HCT116 (cell line): ENCODE data around the gene F2R. TPM values are rescaled to one million over a fixed set of nuclear protein-coding genes. Genes with fewer than 3 reads are reported as not detected.

ENCODE experiments used
- ATAC-seq: fragments of 200-7000 bp; cut with Tn5 transposase; 2 replicates; pipeline ENCODE4 v1.9.1; 2020; ENCODE audit warnings: mild to moderate bottlenecking, moderate library complexity
- BruUV-seq: library from RNA; stranded (reverse); fragments of 400-500 nt; replicated peaks from 2 replicates; lab custom pipeline; 2021; lab: Mats Ljungman, UMichigan
- CTCF ChIA-PET: fragments of 300-600 bp; sonication (Branson Sonifier 250); formaldehyde crosslinking; loops from one replicate; lab custom pipeline; 2021; ENCODE audit warnings: antibody characterized with exemption; lab: Charles Lee
- POLR2A ChIA-PET: fragments of 300-600, 350-600 bp; sonication (Branson Sonifier 250); formaldehyde crosslinking; loops from one replicate; lab custom pipeline; 2021; ENCODE audit warnings: antibody characterized with exemption; lab: Charles Lee
- RAD21 ChIA-PET, 2 experiments: fragments of 300-600 bp; sonication (Branson Sonifier 250); formaldehyde crosslinking; loops; one replicate each; lab custom pipeline; 2023; ENCODE audit warnings: low total read pairs in 2 of 2; ENCODE audit not compliant: uncharacterized antibody in 2 of 2, unreplicated experiment in 2 of 2, low non-redundant PET in 1 of 2; lab: Charles Lee
- DNase-seq: peaks from one replicate; pipeline ENCODE4 v3.0.0-alpha.2; 2010; ENCODE audit warnings: low read depth, low spot score
- H2AFZ ChIP-seq: fragments of 200-600 bp; shearing (Covaris generic), sonication (generic); 2 replicates; pipeline ENCODE4 v1.6.1; 2017; ENCODE audit warnings: low read depth, mixed run types, mixed read lengths, antibody characterized with exemption, low read length; ENCODE audit not compliant: poor library complexity, severe bottlenecking
- H3K27ac ChIP-seq: 2 replicates; pipeline ENCODE4 v1.5.1; 2012; ENCODE audit warnings: low read depth, low read length
- H3K27me3 ChIP-seq: fragments of 200-600 bp; sonication (generic); 2 replicates; pipeline ENCODE4 v1.6.1; 2016; ENCODE audit warnings: mixed run types, low read length, mixed read lengths; ENCODE audit not compliant: insufficient read depth
- H3K36me3 ChIP-seq, 2 experiments: fragments of 200-500 bp in 1 of 2; fragments of 200-600 bp in 1 of 2; sonication (Bioruptor generic) in 1 of 2; sonication (generic) in 1 of 2; 2 replicates each; pipeline versions ENCODE4 v1.5.1 to v1.6.1; 2014 to 2016; ENCODE audit warnings: low read length in 2 of 2, inconsistent platforms in 1 of 2, mixed read lengths in 1 of 2, mixed run types in 1 of 2; ENCODE audit not compliant: insufficient read depth in 2 of 2, control insufficient read depth in 1 of 2
- H3K4me1 ChIP-seq, 2 experiments: fragments of 200-600 bp in 1 of 2; sonication (generic) in 1 of 2; 2 replicates each; pipeline versions ENCODE4 v1.5.1 to v1.6.1; 2012 to 2017; ENCODE audit warnings: low read length in 2 of 2, inconsistent platforms in 1 of 2, mild to moderate bottlenecking in 1 of 2, mixed read lengths in 1 of 2, mixed run types in 1 of 2, moderate library complexity in 1 of 2; ENCODE audit not compliant: insufficient read depth in 2 of 2, control insufficient read depth in 1 of 2
- H3K4me2 ChIP-seq: fragments of 200-600 bp; sonication (generic); 2 replicates; pipeline ENCODE4 v1.6.1; 2017; ENCODE audit warnings: mixed run types, low read length, mixed read lengths
- H3K4me3 ChIP-seq, 2 experiments: fragments of 200-600 bp in 1 of 2; sonication (generic) in 1 of 2; replicated peaks in 1 of 2; 2 replicates each; pipeline ENCODE4 v1.5.1; 2011 to 2016; ENCODE audit warnings: low read length in 2 of 2, control low read depth in 1 of 2, low read depth in 1 of 2, mild to moderate bottlenecking in 1 of 2, mixed read lengths in 1 of 2, mixed run types in 1 of 2
- H3K79me2 ChIP-seq: fragments of 200-600 bp; sonication (generic); 2 replicates; pipeline ENCODE4 v1.6.1; 2017; ENCODE audit warnings: mild to moderate bottlenecking, mixed run types, low read length, moderate library complexity, mixed read lengths; ENCODE audit not compliant: insufficient read depth
- H3K9ac ChIP-seq: fragments of 200-600 bp; sonication (generic); 2 replicates; pipeline ENCODE4 v1.6.1; 2016; ENCODE audit warnings: low read length, mixed read lengths
- H3K9me2 ChIP-seq: fragments of 200-600 bp; sonication (generic), shearing (Covaris generic); 2 replicates; pipeline ENCODE4 v1.6.1; 2017; ENCODE audit warnings: mixed run types, mild to moderate bottlenecking, moderate library complexity; ENCODE audit not compliant: insufficient read depth
- H3K9me3 ChIP-seq, 2 experiments: fragments of 200-500 bp in 1 of 2; fragments of 200-600 bp in 1 of 2; sonication (Bioruptor generic) in 1 of 2; sonication (generic) in 1 of 2; 2 replicates each; pipeline ENCODE4 v1.6.1; 2014 to 2017; ENCODE audit warnings: low read length in 2 of 2, mixed read lengths in 2 of 2, inconsistent platforms in 1 of 2, low read depth in 1 of 2, mild to moderate bottlenecking in 1 of 2, mixed run types in 1 of 2, moderate library complexity in 1 of 2; ENCODE audit not compliant: control insufficient read depth in 1 of 2, insufficient read depth in 1 of 2
- H4K20me1 ChIP-seq: fragments of 200-600 bp; sonication (generic), shearing (Covaris generic); 2 replicates; pipeline ENCODE4 v1.6.1; 2017; ENCODE audit warnings: mixed run types, mild to moderate bottlenecking, moderate library complexity; ENCODE audit not compliant: insufficient read depth
- ATF3 ChIP-seq: IDR thresholded peaks from 2 replicates; pipeline ENCODE4 v1.6.1; 2012
- CEBPB ChIP-seq: IDR thresholded peaks from 2 replicates; pipeline ENCODE4 v1.6.1; 2012; ENCODE audit warnings: low read depth
- EZH2phosphoT487 ChIP-seq: fragments of 200-600 bp; IDR thresholded peaks from 2 replicates; pipeline ENCODE4 v1.6.1; 2018; ENCODE audit warnings: antibody characterized with exemption, borderline replicate concordance
- POLR2A ChIP-seq: IDR thresholded peaks from 2 replicates; pipeline ENCODE4 v1.7.0; 2011; ENCODE audit warnings: borderline replicate concordance; ENCODE audit not compliant: insufficient read depth, insufficient read length; ENCODE audit errors: extremely low read depth
- TCF7L2 ChIP-seq: IDR thresholded peaks from 2 replicates; pipeline ENCODE4 v1.7.0; 2011; ENCODE audit warnings: borderline replicate concordance, inconsistent platforms; ENCODE audit not compliant: insufficient read depth, insufficient read length; ENCODE audit errors: extremely low read depth
- intact Hi-C: fragments of 100-400 bp; cut with micrococcal nuclease; formaldehyde crosslinking; loops from 2 replicates; pipeline ENCODE4 v1.10.0; 2022
- total RNA-seq: library from RNA; stranded (reverse); gene quantifications from one replicate; pipeline ENCODE4 v1.2.1, GENCODE V29; 2021; ENCODE audit not compliant: unreplicated experiment
- TF ChIP-seq, protein P1 (sequence below), 3 experiments: fragments of 200-600 bp in 1 of 3; sonication (generic) in 1 of 3; IDR thresholded peaks in 2 of 3; conservative IDR thresholded peaks in 1 of 3; 2 replicates each; pipeline ENCODE4 v1.5.1; 2012 to 2017; ENCODE audit warnings: low read depth in 2 of 3, low read length in 2 of 3, antibody characterized with exemption in 1 of 3, borderline replicate concordance in 1 of 3, control low read depth in 1 of 3, mild to moderate bottlenecking in 1 of 3, mixed read lengths in 1 of 3, mixed run types in 1 of 3, moderate library complexity in 1 of 3; ENCODE audit not compliant: insufficient read depth in 1 of 3

The F2R gene
- total RNA-seq, 1 experiment from 2014 or later = 16.6 TPM

GRCh38 chr5:76718880-76719279, 3.0 kb downstream of the F2R start (continued):
- no peak for TF ChIP-seq CEBPB
- no peak for TF ChIP-seq TCF7L2
- no peak for TF ChIP-seq POLR2A
- no peak for TF ChIP-seq ATF3
- TF ChIP-seq EZH2phosphoT487 = no peak

DNA sequence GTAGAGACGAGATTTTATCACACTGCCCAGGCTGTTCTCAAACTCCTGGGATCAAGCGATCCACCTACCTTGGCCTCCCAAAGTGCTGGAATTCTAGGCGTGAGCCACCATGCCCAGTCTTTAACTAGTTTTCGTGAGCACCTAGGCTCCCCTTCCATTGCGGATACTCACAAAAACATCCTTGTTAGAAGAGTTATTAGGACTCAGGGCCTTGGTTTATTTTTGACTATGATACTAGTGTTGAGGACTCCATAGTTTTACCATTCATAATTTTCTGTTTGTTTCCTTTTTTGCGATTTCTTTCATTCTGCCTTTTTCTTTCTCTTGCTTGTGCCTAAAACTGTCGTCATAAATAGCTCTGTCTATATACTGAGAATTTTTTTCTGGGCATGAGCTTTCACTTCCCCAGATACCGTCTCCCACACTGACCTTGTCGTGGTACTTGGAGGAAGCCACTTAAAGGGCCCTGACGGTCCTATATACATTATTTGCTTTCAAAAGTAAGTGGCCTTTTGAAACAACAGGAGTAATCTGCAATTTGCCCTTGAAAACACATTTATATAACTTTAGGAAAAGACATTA, 5.2 kb downstream of the F2R start:
- ATAC-seq = no peak
- no TSS peak for BruUV-seq
- intact Hi-C loops = no loop called here
- H3K27me3 ChIP-seq = no peaks in the 10 kb centered on the region
- no peak overlapping the region for H3K4me3 ChIP-seq
- no peaks in the 10 kb centered on the region for H3K9me2 ChIP-seq
- POLR2A ChIA-PET = no interaction called here
- CTCF ChIA-PET = no interaction called here
- RAD21 ChIA-PET = no interaction called here
- no peak overlapping the region for H3K27ac ChIP-seq
- H3K9me3 ChIP-seq = no peaks in the 10 kb centered on the region
- H3K4me1 ChIP-seq = peaks cover 2 to 17% of the 10 kb centered on the region in 2 experiments; a peak in 3 of 4 replicates
- TF ChIP-seq, protein P1, sequence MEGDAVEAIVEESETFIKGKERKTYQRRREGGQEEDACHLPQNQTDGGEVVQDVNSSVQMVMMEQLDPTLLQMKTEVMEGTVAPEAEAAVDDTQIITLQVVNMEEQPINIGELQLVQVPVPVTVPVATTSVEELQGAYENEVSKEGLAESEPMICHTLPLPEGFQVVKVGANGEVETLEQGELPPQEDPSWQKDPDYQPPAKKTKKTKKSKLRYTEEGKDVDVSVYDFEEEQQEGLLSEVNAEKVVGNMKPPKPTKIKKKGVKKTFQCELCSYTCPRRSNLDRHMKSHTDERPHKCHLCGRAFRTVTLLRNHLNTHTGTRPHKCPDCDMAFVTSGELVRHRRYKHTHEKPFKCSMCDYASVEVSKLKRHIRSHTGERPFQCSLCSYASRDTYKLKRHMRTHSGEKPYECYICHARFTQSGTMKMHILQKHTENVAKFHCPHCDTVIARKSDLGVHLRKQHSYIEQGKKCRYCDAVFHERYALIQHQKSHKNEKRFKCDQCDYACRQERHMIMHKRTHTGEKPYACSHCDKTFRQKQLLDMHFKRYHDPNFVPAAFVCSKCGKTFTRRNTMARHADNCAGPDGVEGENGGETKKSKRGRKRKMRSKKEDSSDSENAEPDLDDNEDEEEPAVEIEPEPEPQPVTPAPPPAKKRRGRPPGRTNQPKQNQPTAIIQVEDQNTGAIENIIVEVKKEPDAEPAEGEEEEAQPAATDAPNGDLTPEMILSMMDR (IDR thresholded peaks at IDR 0.05 in 2 of 3, conservative IDR thresholded peaks at IDR 0.05 in 1 of 3; ENCODE audit: borderline replicate concordance in 1 of 3, insufficient read depth in 1 of 3, low read depth in 2 of 3, low read length in 2 of 3) = no peak
- TF ChIP-seq, all 23 proteins: peak for 0
- H4K20me1 ChIP-seq = no peaks in the 10 kb centered on the region
- no peak overlapping the region for H3K9ac ChIP-seq
- H3K36me3 ChIP-seq = no peaks in the 10 kb centered on the region
- no peak for DNase-seq
- H2AFZ ChIP-seq = no peak overlapping the region
- peaks cover 23% of the 10 kb centered on the region for H3K79me2 ChIP-seq
- no peak overlapping the region for H3K4me2 ChIP-seq
